Activated gamma-delta T cell treated with anti-CD3 and anti-CD28 coated beads, Interleukin-2, amount 50 U/mL, for 16 hours (primary cell): ENCODE data around the gene VAV2.
"Not testable (repeated sequence)": the region's sequence is repeated elsewhere in the genome, so short reads cannot be mapped to it uniquely, and the experiment has no call there.

Experiments
- DNase-seq: peaks from one replicate; pipeline ENCODE4 v3.0.0-alpha.2; 2020; ENCODE audit warnings: low read depth

The VAV2 gene

GRCh38 chr9:133768371-133768858, 223.7 kb downstream of the VAV2 start:
- DNase-seq, result no peak

- no peak for DNase-seq
Observed at GRCh38 chr9:133767625-133768024, 224.5 kb downstream of the VAV2 start.

GRCh38 chr9:133767008-133767407, 225.1 kb downstream of the VAV2 start:
- no peak for DNase-seq

GRCh38 chr9:133766234-133766633, 225.9 kb downstream of the VAV2 start:
- not testable (repeated sequence) for DNase-seq

- DNase-seq, result no peak
Observed at GRCh38 chr9:133763272-133764183, 228.6 kb downstream of the VAV2 start.

- no peak for DNase-seq
Observed at GRCh38 chr9:133762488-133763271, 229.4 kb downstream of the VAV2 start.

- no peak for DNase-seq
Observed at GRCh38 chr9:133761641-133762248, 230.4 kb downstream of the VAV2 start.

- no peak for DNase-seq
Observed at GRCh38 chr9:133760713-133761290, 231.3 kb downstream of the VAV2 start.

GRCh38 chr9:133759946-133760345, 232.2 kb downstream of the VAV2 start:
- DNase-seq, result no peak

GRCh38 chr9:133759146-133759900, 232.8 kb downstream of the VAV2 start:
- no peak for DNase-seq

- DNase-seq, result no peak
Observed at GRCh38 chr9:133758228-133758627, 233.9 kb downstream of the VAV2 start.

- no peak for DNase-seq
Observed at GRCh38 chr9:133754688-133755227, 237.4 kb downstream of the VAV2 start.

GRCh38 chr9:133754187-133754586, 237.9 kb downstream of the VAV2 start:
- no peak for DNase-seq

GRCh38 chr9:133752739-133753446, 239.2 kb downstream of the VAV2 start:
- DNase-seq, result no peak

GRCh38 chr9:133750982-133751649, 241.0 kb downstream of the VAV2 start:
- no peak for DNase-seq

GRCh38 chr9:133747309-133747708, 244.8 kb downstream of the VAV2 start:
- no peak for DNase-seq

GRCh38 chr9:133744528-133744927, 247.6 kb downstream of the VAV2 start:
- DNase-seq, result not testable (repeated sequence)

- DNase-seq, result peak; percentile 68
Observed at GRCh38 chr9:133742849-133743444, 249.2 kb downstream of the VAV2 start.

- DNase-seq, result no peak
Observed at GRCh38 chr9:133742251-133742650, 249.9 kb downstream of the VAV2 start.
